Calu3 (cell line): Measurements from ENCODE around the gene OGFRL1. TPM values are rescaled to one million over a fixed set of nuclear protein-coding genes. Genes with fewer than 3 reads are reported as not detected.

Experiments used
- BruUV-seq: library from RNA; stranded (reverse); fragments of 400-500 nt; replicated peaks from 2 replicates; lab custom pipeline; 2021; lab: Mats Ljungman, UMichigan
- CTCF ChIA-PET: fragments of 300-600 bp; sonication (Branson Sonifier 250); formaldehyde crosslinking; loops from one replicate; lab custom pipeline; 2022; ENCODE audit warnings: antibody characterized with exemption; lab: Charles Lee
- DNase-seq: peaks from one replicate; pipeline ENCODE4 v3.0.0; 2022
- H3K27ac Mint-ChIP-seq: one replicate; pipeline ENCODE4 v1.8.0; 2022; ENCODE audit warnings: mixed read lengths; ENCODE audit not compliant: unreplicated experiment
- H3K27me3 Mint-ChIP-seq: one replicate; pipeline ENCODE4 v1.8.0; 2022; ENCODE audit warnings: mixed read lengths; ENCODE audit not compliant: unreplicated experiment
- H3K36me3 Mint-ChIP-seq: one replicate; pipeline ENCODE4 v1.8.0; 2022; ENCODE audit warnings: mild to moderate bottlenecking, moderate library complexity, mixed read lengths; ENCODE audit not compliant: insufficient read depth, unreplicated experiment
- H3K4me1 Mint-ChIP-seq: one replicate; pipeline ENCODE4 v1.8.0; 2022; ENCODE audit warnings: mild to moderate bottlenecking, low read depth, mixed read lengths; ENCODE audit not compliant: unreplicated experiment
- H3K4me3 Mint-ChIP-seq: one replicate; pipeline ENCODE4 v1.8.0; 2022; ENCODE audit warnings: mild to moderate bottlenecking, low read depth, moderate library complexity, mixed read lengths; ENCODE audit not compliant: unreplicated experiment
- H3K9me3 Mint-ChIP-seq: one replicate; pipeline ENCODE4 v1.8.0; 2022; ENCODE audit warnings: low read depth, mixed read lengths; ENCODE audit not compliant: unreplicated experiment
- CTCF ChIP-seq: fragments of 200-600 bp; IDR thresholded peaks from one replicate; pipeline ENCODE4 v1.8.0; 2022; ENCODE audit warnings: antibody characterized with exemption; ENCODE audit not compliant: unreplicated experiment
- intact Hi-C: fragments of 100-400 bp; cut with micrococcal nuclease; formaldehyde crosslinking; loops from one replicate; pipeline ENCODE4 v1.10.0; 2022; ENCODE audit not compliant: unreplicated experiment
- total RNA-seq: library from RNA; stranded (reverse); gene quantifications from 2 replicates; pipeline ENCODE4 v1.2.3, GENCODE V29; 2022

OGFRL1 gene
- total RNA-seq, 1 experiment from 2014 or later, result 21.0 TPM

DNA sequence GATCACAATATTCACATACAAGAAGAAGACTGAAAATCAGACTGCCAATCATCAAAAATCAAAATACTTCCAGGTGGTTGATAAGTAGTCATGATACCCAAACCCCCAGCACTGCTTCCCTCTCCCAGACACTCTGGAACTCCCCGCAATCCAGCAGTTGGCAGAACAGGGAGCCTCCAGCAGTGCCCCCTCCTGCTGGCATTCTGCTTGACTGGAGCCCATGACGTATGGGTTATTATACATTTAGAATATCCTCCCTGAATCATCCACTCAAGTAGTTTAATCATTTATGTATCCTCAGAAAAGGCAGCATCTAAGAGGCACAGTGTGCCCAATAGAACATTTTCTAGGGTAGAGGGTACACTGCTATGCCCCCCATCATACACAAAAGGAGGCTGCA lies 9.3 kb upstream of the OGFRL1 start:
- CTCF ChIA-PET, result interaction anchor here (0.6 kb wide), 1 partner anchor 89 kb away, joined by 3 read pairs; no protein-coding TSS in a partner anchor
- H3K36me3 Mint-ChIP-seq, result no peaks in the 10 kb centered on the region
- H3K27ac Mint-ChIP-seq, result no peak overlapping the region
- no peak for TF ChIP-seq CTCF
- no peak overlapping the region for H3K4me3 Mint-ChIP-seq
- H3K4me1 Mint-ChIP-seq, result no peaks in the 10 kb centered on the region
- no peaks in the 10 kb centered on the region for H3K9me3 Mint-ChIP-seq
- no peaks in the 10 kb centered on the region for H3K27me3 Mint-ChIP-seq
- no peak for DNase-seq
- no TSS peak for BruUV-seq
- intact Hi-C loops, result no loop called here

DNA sequence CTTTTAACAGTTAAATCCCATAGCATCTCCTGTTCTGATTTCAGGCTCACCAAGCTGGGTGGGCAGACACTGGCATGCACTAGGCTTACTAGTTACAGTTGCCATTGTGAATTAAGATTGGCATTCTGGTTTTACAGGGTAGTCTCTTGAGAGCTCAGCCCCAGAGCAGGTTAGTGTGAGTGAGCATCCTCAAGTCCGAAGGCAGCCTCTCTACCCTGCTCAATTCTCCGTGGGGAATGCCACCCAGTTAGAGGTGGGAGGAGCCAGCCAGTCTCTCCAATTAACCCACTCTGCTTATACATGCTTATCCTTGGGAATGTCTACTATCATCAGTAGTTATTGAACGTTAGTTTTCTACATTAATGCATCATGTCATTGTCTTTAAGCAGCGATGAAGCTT lies 8.9 kb upstream of the OGFRL1 start:
- Mint-ChIP-seq H3K9me3 (no peaks in the 10 kb centered on the region), H3K4me3 (no peak overlapping the region), H3K36me3 (no peaks in the 10 kb centered on the region), H3K27ac (no peak overlapping the region), H3K27me3 (no peaks in the 10 kb centered on the region), H3K4me1 (no peaks in the 10 kb centered on the region)
- TF ChIP-seq CTCF, result no peak
- CTCF ChIA-PET, result interaction anchor here (0.6 kb wide), 1 partner anchor 90 kb away, joined by 3 read pairs; no protein-coding TSS in a partner anchor
- no TSS peak for BruUV-seq
- DNase-seq, result no peak
- intact Hi-C loops, result no loop called here

DNA sequence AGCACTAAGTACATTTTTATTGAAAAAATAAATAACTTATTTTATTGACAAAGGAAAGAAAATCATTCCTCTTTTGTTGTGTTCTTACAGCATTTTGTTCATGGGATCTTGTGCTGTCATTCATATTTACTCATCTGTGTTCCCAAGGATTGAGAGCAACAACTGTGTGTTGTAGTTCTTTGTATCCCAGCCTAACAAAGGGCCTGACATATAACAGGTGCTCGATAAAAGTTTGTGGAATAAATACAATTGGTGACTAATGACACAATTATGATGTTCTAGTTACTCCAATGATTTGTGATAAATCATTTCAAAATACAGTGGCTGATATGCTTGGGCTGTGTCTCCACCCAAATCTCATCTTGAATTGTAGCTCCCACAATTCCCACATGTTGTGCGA lies 7.9 kb upstream of the OGFRL1 start:
- TF ChIP-seq CTCF, result no peak
- CTCF ChIA-PET, result no interaction called here
- Mint-ChIP-seq H3K4me3 (no peak overlapping the region), H3K36me3 (no peaks in the 10 kb centered on the region), H3K4me1 (no peaks in the 10 kb centered on the region), H3K27ac (no peak overlapping the region), H3K27me3 (no peaks in the 10 kb centered on the region), H3K9me3 (no peaks in the 10 kb centered on the region)
- BruUV-seq, result no TSS peak
- intact Hi-C loops, result no loop called here
- DNase-seq, result no peak

DNA sequence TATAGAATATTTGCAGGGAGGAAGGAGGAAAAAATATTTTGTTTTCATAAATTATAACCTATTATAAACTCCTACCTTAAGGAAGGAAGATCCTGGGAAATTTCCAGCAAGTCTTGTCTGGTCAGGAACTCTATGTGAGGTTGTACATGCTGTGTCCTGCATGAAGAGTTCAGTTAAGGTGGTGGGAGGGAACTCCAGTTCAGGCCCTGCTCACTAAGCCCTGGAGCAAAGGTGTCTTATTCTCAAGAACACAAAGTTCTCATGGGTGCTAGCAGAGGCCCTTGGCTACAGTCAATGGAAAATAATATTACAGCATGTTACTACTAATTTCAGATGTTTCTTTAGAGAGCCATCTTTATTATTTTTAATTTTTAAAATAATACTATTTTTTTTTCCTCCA lies 3.8 kb upstream of the OGFRL1 start:
- Mint-ChIP-seq H3K27ac (no peak overlapping the region), H3K4me1 (peaks cover 13% of the 10 kb centered on the region), H3K27me3 (no peaks in the 10 kb centered on the region), H3K9me3 (no peaks in the 10 kb centered on the region), H3K4me3 (no peak overlapping the region), H3K36me3 (peaks cover 14% of the 10 kb centered on the region)
- DNase-seq, result no peak
- BruUV-seq, result no TSS peak
- intact Hi-C loops, result no loop called here
- no peak for TF ChIP-seq CTCF
- CTCF ChIA-PET, result interaction anchor here (1.3 kb wide), 1 partner anchor 16 kb away, joined by 3 read pairs; no protein-coding TSS in a partner anchor
